HG02870 (cell line): Measurements from ENCODE around the gene HIVEP3.
A peak's percentile ranks its signal among the peaks of the same experiment; 100 is the strongest.

ENCODE experiments used
- ATAC-seq: cut with Tn5 transposase; IDR thresholded peaks from one replicate; pipeline ENCODE4 v1.9.1; 2021; ENCODE audit warnings: mild to moderate bottlenecking, moderate library complexity; ENCODE audit not compliant: unreplicated experiment

The HIVEP3 gene

DNA sequence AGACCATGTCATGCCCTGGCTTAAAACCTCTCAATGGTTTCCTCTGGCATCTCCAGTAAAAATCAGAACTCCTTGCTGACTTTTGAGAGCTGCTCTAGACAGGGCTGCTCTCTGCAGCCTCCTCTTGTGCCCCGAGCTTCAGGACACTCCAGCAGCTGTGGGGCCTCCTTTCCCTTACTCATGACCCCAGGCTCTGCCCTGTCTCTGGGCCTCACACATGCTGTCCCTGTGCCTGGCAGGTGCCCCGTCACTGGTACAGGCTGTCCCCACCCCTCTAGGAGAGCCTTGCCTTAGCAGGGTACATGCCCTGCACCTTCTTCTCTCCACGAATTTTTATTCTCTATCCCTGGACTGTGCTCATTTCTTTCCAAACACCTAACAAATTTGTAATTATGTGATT lies 43.2 kb downstream of the HIVEP3 start:
- no peak for ATAC-seq

DNA sequence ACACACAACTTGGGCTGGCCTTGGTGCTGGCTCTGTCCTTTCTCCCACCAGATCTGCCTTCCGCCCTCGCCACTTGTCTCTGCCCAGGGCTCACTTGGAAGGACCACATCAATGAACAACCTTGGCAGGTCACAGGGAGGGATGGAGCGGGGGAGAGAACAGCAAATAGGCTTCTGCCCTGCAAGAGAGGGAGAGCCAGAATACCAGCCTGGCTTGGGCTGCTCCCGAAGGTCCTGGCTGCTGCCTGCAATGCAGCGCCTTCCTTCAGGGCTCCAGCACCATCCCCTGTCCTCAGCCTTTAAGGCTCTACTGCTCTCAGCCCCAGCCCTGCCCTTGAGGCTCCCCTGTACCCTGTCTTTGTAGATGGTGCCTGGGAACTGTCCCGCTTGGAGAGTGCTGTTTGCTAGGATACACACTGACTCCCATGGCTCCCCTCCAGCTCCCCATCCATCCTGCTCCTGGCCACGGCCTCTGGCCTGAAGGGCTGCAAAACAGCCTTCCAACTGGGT lies 43.8 kb downstream of the HIVEP3 start:
- no peak for ATAC-seq

DNA sequence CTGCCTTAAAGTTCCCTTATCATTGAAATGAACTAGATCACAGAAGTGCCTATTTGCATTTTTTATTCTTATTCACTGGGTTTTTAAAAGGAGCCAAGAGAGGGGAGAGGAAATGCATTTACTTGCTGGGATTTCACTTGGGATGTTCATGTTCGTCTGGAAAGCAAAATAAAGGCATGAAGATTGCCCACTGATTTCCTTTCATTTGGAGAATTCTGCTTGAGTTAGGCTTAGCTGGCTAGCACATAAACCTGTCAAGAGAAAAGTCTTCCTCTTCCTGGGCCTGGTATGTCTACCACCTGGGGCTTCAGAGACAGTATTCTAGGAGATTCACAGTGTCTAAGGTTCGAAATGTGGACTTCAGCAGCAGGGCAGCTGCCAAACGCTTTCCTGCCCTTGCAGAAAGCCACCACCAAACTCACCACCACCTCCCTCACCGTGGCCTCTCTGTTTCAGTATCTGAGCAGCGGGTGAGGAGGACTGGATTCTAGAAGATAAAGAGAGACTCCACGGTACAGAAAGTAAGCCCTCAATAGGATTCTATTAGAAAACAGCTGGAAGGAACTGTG lies 44.5 kb downstream of the HIVEP3 start:
- no peak for ATAC-seq

DNA sequence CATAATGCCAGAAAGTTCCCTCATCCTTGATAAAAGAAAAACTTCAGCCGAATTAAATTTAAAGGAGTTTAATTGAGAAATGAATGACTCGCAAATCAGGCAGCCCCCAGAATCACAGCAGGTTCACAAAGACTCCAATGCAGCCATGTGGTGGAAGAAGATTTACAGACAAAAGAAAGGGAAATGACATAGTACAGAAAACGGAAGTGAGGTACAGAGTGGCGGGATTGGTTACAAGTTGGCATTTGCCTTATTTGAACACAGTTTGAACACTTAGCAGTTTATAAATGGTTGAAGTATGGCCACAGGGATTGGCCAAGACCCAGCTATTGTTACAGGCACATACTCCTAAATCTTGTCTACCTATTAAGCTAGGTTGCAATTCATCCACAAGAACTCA lies 46.6 kb downstream of the HIVEP3 start:
- no peak for ATAC-seq

DNA sequence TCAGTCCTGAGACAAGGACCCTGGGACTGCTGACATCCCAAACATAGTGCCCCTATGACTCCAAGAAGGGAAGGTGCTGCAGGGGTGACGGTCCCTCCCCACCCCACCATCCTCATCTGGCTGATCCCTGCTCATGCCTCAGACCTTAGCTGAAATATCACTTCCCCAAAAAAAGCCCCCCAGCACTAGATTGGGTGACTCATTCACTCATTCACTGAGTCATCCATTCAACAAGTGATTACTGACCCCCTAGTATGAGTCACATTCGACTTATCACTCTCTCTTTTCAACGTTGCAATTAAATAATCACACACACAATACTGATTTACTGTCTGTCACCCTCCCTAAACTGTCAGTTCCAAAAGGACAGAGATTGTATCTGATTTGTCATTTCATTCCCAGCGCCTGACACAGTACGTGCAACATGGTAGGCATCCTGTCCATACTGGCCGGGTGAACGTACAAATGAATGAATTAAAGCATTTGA lies 48.6 kb downstream of the HIVEP3 start:
- no peak for ATAC-seq

DNA sequence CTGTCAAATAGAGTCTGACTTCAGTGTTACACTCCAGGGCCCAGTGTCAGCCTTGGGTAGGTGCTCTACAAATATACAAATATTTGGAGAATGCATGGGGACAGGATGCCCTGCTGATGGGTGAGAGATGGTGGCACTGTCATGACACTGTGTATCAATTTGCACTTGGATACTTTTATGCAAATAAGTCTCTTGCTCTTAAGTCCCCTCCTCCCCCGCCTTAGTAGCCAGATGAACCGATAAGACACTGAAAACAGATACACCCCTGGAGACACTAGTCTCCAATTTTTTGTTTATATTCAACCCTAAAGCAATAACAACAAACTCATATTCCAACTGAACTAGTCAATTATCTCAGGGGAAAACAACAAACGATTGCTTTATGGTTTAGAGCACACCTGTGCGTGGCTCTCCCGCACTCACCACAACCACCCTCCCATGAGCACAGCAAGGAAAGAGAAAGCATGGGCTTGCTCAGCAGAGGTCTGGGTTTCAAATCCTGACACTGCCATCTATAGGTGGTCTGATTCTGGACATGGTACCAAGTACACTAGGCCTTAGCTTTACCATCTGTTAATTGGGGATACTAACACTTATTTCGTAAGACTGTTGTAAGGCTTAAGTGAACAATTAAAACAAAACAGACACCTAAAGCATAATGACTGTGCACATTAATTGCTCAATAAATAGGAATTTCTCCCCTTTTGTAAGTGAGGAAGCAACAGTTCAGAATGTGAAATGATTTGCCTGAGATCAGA lies 50.3 kb downstream of the HIVEP3 start:
- peak; percentile 77 for ATAC-seq

DNA sequence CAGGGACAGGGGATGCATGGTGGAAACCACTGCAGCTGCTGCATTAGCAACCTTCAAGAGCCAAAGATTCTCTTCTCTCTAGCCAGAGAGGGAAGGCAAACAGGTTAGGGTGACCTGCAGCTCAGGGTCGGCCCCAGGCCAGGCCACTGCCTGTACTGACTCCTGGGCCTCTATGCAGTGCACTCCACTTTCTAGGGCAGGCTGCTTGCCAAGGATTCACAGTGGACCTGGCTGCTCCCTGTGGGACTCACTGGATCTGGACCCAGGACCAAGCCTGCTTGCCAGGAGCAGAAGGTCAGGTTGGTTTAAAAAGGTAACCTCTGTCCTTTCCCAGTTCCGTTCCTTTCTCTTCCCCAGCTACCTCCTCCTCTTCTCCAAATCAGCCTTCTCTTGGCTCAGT lies 52.4 kb downstream of the HIVEP3 start:
- ATAC-seq, result no peak

DNA sequence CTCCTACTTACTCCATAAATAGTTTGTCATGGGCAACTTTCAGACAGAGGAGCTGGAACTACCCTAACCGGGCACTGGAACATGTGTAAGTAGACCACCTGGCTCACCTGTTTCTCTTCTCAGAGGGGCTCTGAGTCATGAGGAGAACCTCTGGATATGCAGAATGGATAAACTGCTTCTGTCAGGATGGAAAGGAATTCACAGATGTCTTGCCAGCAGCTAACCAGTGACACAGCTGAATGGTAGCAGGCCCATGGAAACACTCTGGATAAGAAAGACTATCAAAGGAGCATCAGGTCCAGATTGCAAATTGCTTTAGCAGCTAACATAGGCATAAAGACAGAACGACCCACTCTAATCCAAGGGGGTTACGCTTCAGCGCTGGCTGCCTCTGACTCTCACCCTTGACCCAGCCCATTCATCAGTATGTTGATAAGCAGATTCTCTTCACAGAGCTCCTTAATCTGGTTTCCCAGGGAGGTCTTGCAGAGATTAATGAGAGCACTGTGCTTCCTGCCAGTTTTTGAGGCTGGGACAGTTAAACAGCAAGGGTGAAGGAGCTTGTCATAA lies 54.2 kb downstream of the HIVEP3 start:
- ATAC-seq, result no peak

DNA sequence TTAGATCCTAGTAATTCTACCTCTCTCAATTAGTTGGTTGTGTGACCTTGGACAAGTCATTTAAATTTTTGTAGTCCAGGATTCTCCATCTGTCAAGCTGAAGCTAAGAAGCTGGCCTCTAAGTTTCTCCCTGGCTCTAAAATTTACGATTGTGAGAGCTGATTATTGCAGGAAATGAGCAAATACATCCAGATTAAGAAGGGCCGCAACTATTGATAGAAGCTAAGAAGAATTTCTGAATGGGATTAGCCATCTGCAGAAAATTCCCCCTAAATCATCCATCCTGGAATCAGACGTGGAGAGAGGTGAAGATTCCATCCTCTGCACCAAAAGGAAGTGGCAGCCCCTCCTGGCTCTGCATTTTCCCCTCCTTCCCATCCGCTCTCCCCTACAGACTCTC lies 55.0 kb downstream of the HIVEP3 start:
- ATAC-seq, result no peak

DNA sequence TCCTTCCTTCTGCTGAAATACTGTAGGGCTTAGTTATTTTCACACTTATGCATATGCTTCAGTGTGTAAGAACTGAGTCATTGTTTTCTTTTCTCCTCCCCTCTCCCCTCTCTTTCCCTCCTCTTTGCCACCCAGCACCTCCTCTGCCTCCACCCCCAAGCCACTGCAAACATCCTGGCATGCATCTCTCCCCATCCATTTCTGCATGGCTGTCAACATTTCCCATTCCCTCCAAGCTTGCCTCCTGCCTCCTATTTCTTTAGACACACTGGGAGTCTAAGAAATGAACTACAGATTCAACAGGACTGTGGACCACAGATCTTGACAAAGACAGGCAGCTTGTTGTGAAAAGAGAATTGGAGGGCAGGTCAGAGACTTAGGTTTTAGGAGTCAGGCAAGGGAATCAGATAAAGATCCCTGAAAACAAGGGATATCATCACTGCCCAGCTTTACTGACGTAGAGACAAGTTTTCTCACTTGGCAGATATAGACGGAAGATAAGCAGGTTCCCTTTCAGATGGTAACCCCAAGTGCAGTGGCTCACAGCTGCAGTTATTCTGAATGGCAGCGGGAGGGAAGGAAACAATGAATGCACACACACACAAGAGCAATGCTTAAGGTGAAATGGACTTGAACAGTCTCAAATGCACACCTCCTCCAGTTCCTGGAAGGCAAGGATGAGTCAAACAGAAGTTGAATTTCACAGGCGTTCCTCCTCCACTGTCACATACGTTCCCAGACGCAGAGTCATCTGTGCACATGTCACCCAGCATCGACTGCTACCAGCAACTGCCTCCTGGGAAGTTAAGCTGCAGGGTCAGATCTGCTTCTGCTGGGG lies 56.1 kb downstream of the HIVEP3 start:
- ATAC-seq, result no peak

DNA sequence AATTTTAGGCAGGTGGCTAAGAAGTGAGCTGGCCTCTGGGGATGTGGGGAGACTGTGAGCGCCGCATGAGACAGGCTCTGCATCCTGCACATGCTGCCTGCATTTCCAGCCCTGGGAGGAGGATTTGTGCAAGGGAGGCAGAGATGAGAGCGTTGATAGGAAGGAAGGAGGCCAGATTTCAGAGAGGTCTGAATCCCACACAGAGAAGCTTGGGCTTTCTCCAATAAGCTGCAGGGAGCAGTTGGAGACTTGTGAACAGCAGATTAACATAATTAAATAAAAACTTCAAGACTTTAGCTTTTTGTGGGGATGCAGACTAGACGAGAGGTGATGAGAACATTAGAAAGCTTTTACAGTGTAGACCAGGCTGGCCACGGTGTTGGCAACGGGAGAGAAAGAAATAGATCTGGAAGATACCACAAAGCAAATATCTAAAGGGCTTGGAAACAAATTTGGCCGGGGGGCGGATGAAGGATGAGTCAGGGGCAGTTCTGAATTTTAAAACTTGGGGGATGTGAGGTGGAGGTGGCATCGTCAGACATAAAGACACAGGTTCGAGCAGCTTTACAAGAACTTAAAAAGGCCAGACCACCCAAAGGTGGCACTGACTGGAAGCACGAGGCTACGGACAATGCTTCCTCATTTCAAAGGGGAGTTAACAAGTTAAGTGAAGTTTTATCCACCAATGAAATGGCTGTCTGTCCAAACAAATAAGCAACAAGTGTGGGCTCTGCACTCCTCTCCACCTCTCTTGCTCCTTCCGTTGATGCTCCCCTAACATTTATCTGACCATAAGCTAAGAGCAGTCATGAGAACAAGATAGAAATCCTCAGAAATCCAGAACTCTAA lies 57.0 kb downstream of the HIVEP3 start:
- no peak for ATAC-seq

DNA sequence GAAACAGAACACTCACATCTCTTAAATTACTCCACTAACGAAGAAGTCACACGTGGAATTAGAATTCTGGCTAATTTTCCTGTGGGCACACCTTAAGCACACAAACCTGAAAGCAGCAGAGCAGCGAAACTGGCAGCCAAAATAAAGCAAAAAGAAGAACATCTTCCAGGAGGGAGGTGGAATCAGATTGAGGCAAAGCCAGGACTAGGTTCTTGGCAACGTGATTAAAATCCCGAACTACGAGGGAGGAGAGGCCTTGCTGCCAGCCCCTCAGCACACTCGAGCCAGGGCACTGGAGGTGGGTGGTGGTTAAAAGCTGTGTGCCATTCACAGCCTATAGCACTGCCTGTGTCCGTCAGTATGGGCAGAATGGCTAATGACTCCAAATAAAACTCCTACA lies 58.0 kb downstream of the HIVEP3 start:
- ATAC-seq, result no peak

DNA sequence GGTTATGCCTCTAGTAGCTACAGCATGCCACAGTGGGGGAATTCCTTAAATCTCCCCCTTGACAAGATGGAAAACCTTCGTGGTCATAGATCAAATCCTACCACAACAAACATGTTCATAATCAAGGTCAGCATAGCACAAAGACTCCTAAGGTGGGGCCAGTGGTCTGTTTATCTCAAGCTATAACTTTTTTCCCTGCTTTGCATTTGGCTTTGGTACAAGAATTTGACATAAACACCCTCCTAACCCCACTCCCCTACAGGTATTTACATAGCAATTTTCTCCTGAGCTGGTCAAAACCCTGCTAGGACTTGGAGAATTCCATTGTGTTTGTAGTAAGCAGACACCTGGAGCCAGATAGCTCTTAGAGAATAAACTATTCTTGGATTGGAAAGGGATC lies 58.5 kb downstream of the HIVEP3 start:
- no peak for ATAC-seq

DNA sequence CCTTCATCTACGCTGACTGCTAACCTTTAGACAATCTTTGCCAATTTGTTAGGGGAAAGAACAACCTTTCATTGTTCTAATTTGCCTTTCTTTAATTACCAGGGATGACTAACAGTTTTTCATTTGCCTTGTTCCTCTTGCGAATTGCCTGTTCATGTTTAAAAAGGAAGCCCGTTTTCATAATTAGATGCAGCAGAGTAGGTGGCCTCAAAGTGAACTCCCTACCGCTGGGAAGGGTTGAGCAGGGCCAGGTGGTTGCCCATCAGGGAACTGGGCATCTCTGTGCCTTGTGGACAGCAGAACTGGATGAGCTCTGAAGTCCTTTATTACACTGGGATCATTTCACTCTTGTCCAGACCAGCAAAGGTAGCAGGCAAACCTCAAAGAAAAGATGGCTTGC lies 59.0 kb downstream of the HIVEP3 start:
- no peak for ATAC-seq

DNA sequence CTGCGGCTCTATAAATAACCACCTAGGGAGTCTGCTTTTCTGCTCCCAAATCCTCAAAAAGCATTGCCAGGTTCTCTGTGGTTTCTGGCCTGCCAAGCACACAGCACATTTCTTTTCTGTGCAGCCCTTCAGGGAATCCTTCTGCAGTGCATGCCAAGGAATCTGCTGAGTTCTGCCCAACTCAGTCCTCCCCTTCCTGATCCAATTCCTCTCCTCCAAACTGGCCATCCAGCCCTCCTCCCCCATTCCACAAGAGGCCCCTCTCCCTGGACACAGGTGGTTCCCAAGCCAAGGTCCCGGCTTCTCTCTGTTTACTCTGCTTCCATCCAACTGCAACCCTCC lies 61.8 kb downstream of the HIVEP3 start:
- no peak for ATAC-seq

DNA sequence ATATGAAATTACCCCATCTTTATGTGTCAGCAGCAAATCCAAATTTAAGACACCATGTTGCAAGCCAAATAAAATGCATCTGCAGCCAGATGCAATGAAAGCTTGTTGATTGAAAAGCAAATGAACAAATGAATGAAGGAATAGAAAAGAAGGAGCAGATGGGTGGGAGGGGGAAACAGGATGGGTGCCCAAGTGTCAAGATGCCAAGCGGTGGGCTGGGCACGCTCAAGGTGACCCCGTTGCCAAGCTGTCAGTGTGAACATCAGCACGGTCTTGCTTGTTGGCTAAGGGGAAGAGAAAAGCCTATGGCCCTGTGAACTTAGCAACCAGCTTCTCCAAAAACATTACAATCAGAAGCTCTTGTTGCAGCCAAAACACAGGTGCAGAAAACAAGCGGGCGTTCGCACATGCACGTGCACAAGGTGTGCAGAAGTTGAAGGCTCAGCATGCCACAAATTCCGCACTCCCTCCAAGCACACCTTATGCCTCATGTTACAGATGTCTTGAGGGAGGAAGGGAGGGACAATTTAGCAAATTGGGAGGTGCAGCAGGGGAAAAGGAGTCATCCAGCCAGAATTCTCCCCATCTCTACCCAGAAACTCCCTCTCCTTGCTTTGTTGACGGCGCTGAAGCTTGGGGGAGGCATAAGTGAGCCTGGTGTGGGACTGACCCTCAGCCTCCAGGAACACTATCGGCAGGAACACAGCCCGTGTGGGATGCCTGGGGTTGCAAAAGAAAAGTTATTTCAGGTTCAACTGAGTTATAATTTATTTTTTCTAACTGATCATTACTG lies 62.4 kb downstream of the HIVEP3 start:
- ATAC-seq, result no peak

DNA sequence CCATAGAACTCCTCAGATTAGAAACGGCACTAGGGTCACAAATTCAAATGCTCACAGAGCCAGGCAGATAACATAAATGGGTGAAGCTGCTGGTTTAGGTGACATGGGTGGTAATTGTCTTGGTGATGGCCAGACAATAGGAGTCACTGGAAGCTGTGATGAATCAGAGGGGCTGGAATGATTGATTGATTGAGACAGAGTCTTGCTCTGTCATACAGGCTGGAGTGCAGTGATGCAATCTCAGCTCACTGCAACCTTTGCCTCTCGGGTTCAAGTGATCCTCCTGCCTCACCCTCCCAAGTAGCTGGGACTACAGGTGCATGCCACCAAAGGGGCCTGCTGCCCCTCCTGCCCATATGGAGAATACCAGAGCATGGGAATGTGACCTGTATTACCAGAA lies 63.0 kb downstream of the HIVEP3 start:
- no peak for ATAC-seq

DNA sequence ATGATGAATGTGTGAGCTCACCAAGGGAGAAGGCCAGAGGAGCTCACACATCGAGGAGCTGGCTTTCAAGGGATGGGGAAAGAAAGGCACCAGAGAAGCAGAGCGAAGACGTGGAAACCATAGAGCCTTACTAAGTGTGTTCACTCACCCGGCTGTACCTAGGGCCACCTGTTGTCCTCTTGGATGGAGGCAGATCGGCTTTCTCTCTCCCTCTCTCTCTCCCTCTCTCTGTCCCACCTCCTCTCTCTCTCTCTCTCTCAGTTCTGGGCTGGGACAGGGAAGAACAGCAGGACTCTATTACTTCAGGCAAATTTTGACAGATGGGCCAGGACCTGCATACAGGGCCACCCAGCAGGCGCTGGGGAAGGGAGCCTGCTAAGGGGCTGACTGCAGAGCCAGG lies 64.8 kb downstream of the HIVEP3 start:
- ATAC-seq, result no peak

DNA sequence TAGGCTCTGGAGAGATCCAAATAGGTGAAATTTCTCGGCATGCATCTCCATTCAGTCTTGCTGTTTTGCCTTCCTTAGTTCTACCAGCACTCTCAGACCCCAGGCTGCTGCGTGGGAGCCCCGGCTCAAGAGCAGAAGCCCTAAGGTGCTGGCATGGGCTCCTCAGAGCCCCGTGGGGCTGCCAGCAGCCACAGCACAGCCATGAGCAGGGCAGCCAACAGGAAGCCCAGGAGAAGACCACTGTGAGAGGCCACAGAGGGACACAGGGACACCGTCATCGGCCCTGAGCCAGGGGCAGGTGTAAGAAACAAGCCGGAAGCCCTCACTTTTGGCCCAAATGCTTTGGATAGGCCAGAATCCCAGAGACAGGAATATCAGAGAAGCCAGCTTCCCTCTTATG lies 66.6 kb downstream of the HIVEP3 start:
- no peak for ATAC-seq

DNA sequence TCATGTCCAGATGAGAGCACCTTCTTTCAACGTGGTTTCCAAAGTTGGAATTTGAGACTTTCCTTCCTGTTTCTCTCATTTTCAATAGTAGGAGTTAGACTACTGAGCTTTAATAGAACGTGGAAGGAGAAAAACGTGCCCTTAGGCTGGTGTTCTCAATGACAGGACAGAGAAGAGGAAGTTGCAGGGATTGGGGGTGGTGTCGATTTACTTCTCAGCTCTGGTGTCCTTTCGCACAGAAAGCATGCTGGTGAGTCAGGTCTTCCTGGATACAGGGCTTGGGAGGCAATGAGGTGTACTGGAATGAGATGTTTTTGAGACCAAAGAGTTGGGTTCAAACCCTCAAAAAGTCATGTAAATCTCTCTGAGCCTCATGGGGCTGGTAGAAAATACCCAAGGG lies 67.1 kb downstream of the HIVEP3 start:
- ATAC-seq, result no peak
